Ascending aorta (tissue), 2 donors: Measurements from ENCODE around the gene TP53TG3. TPM values are rescaled to one million over a fixed set of nuclear protein-coding genes. Genes with fewer than 3 reads are reported as not detected.
"Not testable (repeated sequence)": the region's sequence is repeated elsewhere in the genome, so short reads cannot be mapped to it uniquely, and the experiment has no call there.

ENCODE experiments used
- DNase-seq, 2 donors: peaks; one replicate each; pipeline ENCODE4 v3.0.0-alpha.2; 2019; ENCODE audit warnings: low spot score in 2 of 2
- H3K27ac ChIP-seq, 2 donors: fragments of 200-600 bp; sonication (generic); one replicate each; pipeline ENCODE4 v1.5.1; 2016 to 2017; ENCODE audit warnings: mild to moderate bottlenecking in 1 of 2
- H3K27me3 ChIP-seq: fragments of 200-600 bp; sonication (generic); one replicate; pipeline ENCODE4 v1.5.1; 2017
- H3K36me3 ChIP-seq, 2 donors: fragments of 200-600 bp; sonication (generic); one replicate each; pipeline ENCODE4 v1.5.1; 2016
- H3K4me1 ChIP-seq, 2 donors: fragments of 200-600 bp; sonication (generic); one replicate each; pipeline ENCODE4 v1.5.1; 2016 to 2017; ENCODE audit warnings: mild to moderate bottlenecking in 1 of 2
- H3K4me3 ChIP-seq, 2 donors: fragments of 200-600 bp; sonication (generic); one replicate each; pipeline ENCODE4 v1.5.1; 2016 to 2017; ENCODE audit warnings: mild to moderate bottlenecking in 1 of 2
- H3K9me3 ChIP-seq, 2 donors: fragments of 200-600 bp; sonication (generic); one replicate each; pipeline ENCODE4 v1.5.1; 2016
- intact Hi-C: fragments of 100-400 bp; cut with DNase I; formaldehyde crosslinking; loops from one replicate; pipeline ENCODE4 v1.15.1; 2023
- total RNA-seq: library from RNA; depleted of rRNA; stranded (reverse); fragments of >200 nt; gene quantifications from one replicate; pipeline ENCODE4 v1.1.0, GENCODE V29; 2016

The TP53TG3 gene, protein sequence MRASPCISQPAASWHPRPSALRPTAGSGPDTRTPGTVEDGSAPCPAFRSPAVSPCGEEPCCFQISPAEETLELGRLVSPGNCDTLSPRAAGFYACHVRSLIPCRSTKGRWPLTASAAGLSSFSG
- not detected for total RNA-seq

DNA sequence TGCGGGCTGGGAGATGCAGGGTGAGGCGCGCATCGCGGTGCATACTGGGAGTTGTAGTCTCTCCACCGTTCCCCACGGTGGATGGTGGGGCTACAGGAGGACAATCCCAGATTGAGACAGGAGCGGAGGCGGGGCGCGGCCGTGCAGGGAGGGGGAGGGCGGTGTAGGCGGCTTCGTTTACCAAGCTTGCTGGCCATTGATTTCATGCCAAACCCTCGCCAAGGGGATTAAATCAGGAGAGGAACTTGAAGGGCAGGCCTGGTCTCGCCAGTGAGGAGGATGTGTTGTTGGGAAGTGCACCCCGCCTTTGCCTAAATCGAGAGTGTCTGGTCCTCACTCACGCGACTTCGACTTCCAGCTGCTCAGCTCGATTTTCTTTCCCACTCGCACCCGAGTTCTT is at the start of gene TP53TG3:
TSS of gene TP53TG3 (minus strand) at position 101 of the 400 bp plus-strand sequence. CDS start at position 33, 68 bp downstream.
- H3K36me3 ChIP-seq, H3K4me1 ChIP-seq, H3K9me3 ChIP-seq, H3K27me3 ChIP-seq, DNase-seq, H3K27ac ChIP-seq, intact Hi-C loops, H3K4me3 ChIP-seq: not testable (repeated sequence)

DNA sequence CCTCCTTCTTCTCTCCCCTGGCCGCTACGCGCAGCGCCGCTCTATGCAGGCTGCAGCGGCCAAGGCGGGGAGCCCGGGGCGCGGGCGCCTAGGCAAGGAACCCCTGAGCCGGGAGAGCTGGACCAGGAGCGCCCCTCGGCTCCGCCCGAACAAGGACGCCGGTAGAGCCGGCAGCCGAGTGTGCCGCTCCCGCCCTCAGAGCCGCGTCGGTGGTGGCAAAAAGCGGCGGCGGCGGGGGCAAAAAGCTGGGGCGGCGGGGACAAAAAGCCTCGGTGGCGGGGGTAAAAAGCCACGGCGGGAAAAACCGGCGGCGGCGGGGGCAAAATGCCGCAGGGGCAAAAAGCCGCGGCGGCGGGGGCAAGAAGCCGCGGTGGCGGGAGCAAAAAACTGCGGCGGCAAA is 25.1 kb downstream of the TP53TG3 start:
- H3K27ac ChIP-seq, DNase-seq, H3K9me3 ChIP-seq, H3K27me3 ChIP-seq, H3K4me3 ChIP-seq, H3K4me1 ChIP-seq, H3K36me3 ChIP-seq, intact Hi-C loops: not testable (repeated sequence)

DNA sequence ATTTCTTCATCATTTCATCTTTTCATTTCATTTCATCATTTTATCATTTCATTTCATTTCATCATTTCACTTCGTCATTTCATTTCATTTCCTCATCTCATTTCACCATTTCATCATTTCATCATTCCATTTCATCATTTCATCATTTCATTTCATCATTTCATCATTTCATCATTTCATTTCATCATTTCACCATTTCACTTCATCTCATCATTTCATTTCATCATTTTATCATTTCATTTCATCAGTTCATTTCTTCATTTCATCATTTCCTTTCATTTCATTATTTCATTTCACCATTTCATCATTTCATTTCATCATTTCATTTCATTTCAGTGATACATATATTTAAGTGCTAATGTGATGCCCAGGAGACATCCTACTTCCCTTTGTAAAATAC is 28.4 kb downstream of the TP53TG3 start:
- intact Hi-C loops, H3K4me3 ChIP-seq, H3K9me3 ChIP-seq, H3K27ac ChIP-seq, H3K27me3 ChIP-seq, H3K36me3 ChIP-seq, DNase-seq, H3K4me1 ChIP-seq: not testable (repeated sequence)

DNA sequence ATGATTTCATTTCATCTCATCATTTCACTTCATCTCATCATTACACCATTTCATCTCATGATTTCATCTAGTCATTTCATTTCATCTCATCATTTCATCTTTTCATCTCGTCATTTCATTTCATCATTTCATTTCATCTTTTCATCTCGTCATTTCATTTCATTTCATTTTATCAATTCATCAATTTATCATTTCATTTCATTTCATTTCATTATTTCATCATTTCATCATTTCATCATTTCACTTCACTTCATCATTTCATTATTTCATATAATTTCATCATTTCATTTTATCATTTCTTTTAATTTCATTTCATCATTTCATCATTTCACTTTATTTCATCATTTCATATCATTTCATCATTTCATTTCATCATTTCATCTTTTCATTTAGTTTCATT is 29.2 kb downstream of the TP53TG3 start:
- H3K27me3 ChIP-seq, intact Hi-C loops, H3K4me1 ChIP-seq: not testable (repeated sequence)

DNA sequence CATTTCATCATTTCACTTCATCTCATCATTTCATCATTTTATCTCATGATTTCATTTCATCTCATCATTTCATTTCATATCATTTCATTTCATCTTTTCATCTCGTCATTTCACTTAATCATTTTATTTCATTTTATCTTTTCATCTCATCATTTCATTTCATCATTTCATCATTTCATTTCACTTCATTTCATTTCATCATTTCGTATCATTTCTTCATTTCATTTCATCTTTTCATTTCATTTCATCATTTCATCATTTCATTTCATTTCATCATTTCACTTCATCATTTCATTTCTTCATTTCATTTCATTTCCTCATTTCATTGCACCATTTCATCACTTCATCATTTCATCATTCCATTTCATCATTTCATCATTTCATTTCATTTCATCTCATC is 29.8 kb downstream of the TP53TG3 start:
- H3K27me3 ChIP-seq, H3K36me3 ChIP-seq, intact Hi-C loops, DNase-seq, H3K4me1 ChIP-seq, H3K4me3 ChIP-seq, H3K27ac ChIP-seq, H3K9me3 ChIP-seq: not testable (repeated sequence)

More for the DNA sequence above, 29.2 kb downstream of the TP53TG3 start:
- not testable (repeated sequence) for H3K4me3 ChIP-seq, H3K9me3 ChIP-seq, DNase-seq, H3K36me3 ChIP-seq, H3K27ac ChIP-seq

DNA sequence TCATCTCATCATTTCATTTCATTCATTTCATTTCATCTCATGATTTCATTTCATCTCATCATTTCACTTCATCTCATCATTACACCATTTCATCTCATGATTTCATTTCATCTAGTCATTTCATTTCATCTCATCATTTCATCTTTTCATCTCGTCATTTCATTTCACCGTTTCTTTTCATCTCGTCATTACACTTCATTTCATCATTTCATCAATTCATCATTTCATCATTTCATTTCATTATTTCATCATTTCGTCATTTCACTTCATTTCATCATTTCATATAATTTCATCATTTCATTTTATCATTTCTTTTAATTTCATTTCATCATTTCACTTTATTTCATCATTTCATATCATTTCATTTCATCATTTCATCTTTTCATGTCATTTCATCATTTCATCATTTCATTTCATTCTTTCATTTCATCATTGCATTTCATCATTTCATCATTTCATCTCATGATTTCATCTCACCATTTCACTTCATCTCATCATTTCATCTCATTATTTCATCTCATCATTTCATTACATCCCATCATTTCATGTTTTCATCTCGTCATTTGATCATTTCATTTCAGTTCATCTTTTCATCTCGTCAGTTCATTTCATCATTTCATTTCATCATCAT is 30.6 kb downstream of the TP53TG3 start:
- H3K36me3 ChIP-seq, intact Hi-C loops, H3K27me3 ChIP-seq, H3K9me3 ChIP-seq, H3K4me3 ChIP-seq, DNase-seq, H3K4me1 ChIP-seq, H3K27ac ChIP-seq: not testable (repeated sequence)

DNA sequence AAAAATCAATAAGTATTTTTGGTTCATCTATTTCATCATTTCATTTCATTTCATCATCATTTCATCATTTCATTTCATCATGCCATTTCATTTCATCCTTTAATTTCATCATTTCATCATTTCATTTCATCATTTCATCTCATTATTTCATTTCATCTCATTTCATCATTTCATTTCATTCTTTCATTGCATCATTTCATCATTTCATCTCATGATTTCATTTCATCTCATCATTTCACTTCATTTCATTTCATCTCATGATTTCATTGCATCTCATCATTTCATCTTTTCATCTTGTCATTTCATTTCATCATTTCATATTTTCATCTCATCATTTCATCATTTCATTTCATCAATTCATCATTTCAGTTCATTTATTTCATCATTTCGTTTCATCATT is 31.2 kb downstream of the TP53TG3 start:
- H3K4me3 ChIP-seq, DNase-seq, H3K27me3 ChIP-seq, H3K4me1 ChIP-seq, H3K9me3 ChIP-seq, intact Hi-C loops, H3K27ac ChIP-seq, H3K36me3 ChIP-seq: not testable (repeated sequence)

DNA sequence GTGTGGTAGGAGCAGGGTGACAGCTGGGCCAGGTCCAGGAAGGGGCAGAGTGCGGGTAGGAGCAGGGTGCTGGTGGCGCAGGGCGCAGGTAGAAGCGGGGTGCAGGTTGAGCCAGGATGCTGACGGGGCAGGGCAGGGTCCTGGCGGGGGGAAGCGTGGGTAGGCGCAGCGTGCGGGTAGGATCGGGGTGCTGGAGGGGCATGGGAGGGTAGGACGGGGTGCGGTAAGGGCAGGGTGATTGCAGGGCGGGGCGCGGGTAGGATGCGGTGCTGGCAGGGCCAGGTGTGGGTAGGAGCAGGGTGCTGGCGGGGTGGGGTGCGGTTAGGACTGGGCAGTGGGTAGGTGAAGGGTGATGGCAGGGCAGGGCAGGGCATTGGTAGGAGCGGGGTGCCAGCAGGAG is 38.4 kb downstream of the TP53TG3 start:
- H3K27ac ChIP-seq, H3K9me3 ChIP-seq, H3K27me3 ChIP-seq, intact Hi-C loops, H3K4me3 ChIP-seq, DNase-seq, H3K4me1 ChIP-seq, H3K36me3 ChIP-seq: not testable (repeated sequence)

DNA sequence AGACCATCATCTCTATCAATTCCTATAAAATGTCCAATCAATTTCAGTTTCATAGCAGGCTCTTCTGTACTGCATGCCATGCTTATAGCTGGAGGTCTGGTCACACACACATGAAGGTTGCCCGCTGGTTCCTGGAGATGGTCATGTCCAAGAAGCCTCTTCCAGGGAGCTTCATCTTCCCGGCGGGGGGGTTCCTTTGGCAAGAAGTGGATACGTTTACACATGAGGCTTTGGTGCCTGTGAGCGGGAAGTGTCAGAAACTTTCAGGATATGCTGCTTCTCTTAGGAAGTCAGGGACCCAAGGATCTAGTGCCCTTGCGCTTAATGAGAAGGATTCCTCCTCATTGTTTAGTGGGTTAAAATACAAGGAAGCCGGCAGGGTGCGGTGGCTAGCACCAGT is 43.9 kb downstream of the TP53TG3 start:
- intact Hi-C loops, DNase-seq, H3K9me3 ChIP-seq, H3K27ac ChIP-seq, H3K4me1 ChIP-seq, H3K36me3 ChIP-seq, H3K27me3 ChIP-seq, H3K4me3 ChIP-seq: not testable (repeated sequence)
